Endodermal cell (in vitro differentiated cells): ENCODE measurements around the gene ANXA9. TPM values are rescaled to one million over a fixed set of nuclear protein-coding genes. Genes with fewer than 3 reads are reported as not detected.

Experiments
- DNase-seq: peaks from one replicate; pipeline ENCODE4 v3.0.0-alpha.2; 2017
- H3K27ac ChIP-seq: 2 replicates; pipeline ENCODE4 v1.5.1; 2013; ENCODE audit warnings: mild to moderate bottlenecking, low read depth, low read length, moderate library complexity
- H3K27me3 ChIP-seq: 2 replicates; pipeline ENCODE4 v1.6.1; 2013; ENCODE audit warnings: mild to moderate bottlenecking, low read length, moderate library complexity; ENCODE audit not compliant: insufficient read depth, control insufficient read depth, poor library complexity, severe bottlenecking
- H3K36me3 ChIP-seq: 2 replicates; pipeline ENCODE4 v1.7.0; 2013; ENCODE audit warnings: mild to moderate bottlenecking, low read length, moderate library complexity; ENCODE audit not compliant: control insufficient read depth, insufficient read depth
- H3K4me1 ChIP-seq: one replicate; pipeline ENCODE4 v1.7.0; 2013; ENCODE audit warnings: low read length; ENCODE audit not compliant: control insufficient read depth, insufficient read depth
- H3K4me3 ChIP-seq: 2 replicates; pipeline ENCODE4 v1.5.1; 2013; ENCODE audit warnings: mild to moderate bottlenecking, low read length, moderate library complexity
- H3K9ac ChIP-seq: 2 replicates; pipeline ENCODE4 v1.6.1; 2013; ENCODE audit warnings: mild to moderate bottlenecking, low read length, moderate library complexity; ENCODE audit not compliant: poor library complexity, severe bottlenecking; ENCODE audit errors: extremely low read depth
- H3K9me3 ChIP-seq: 2 replicates; pipeline ENCODE4 v1.6.1; 2013; ENCODE audit warnings: mild to moderate bottlenecking, low read length, moderate library complexity; ENCODE audit not compliant: control insufficient read depth
- H3K27ac Mint-ChIP-seq: 2 replicates; pipeline ENCODE4 v1.8.0; 2020; ENCODE audit warnings: mixed read lengths
- H3K27me3 Mint-ChIP-seq: 2 replicates; pipeline ENCODE4 v1.8.0; 2021; ENCODE audit warnings: mild to moderate bottlenecking, mixed read lengths; ENCODE audit not compliant: insufficient read depth
- H3K36me3 Mint-ChIP-seq: 2 replicates; pipeline ENCODE4 v1.8.0; 2020; ENCODE audit warnings: low read depth, mixed read lengths
- H3K4me1 Mint-ChIP-seq: 2 replicates; pipeline ENCODE4 v1.8.0; 2020; ENCODE audit warnings: mixed read lengths
- H3K4me3 Mint-ChIP-seq: 2 replicates; pipeline ENCODE4 v1.8.0; 2020; ENCODE audit warnings: mild to moderate bottlenecking, moderate library complexity, mixed read lengths
- H3K9me3 Mint-ChIP-seq: 2 replicates; pipeline ENCODE4 v1.8.0; 2020; ENCODE audit warnings: mild to moderate bottlenecking, mixed read lengths
- WGBS, 2 experiments: methylation state at CpG; one replicate each; pipeline versions ENCODE4 v1.1.5 to v1.1.7; 2013; ENCODE audit warnings: missing lambda C conversion rate in 2 of 2, mixed read lengths in 1 of 2; ENCODE audit not compliant: insufficient coverage in 1 of 2, insufficient read length in 1 of 2; 5-methylcytosine and 5-hydroxymethylcytosine counted together
- total RNA-seq, 2 donors: library from RNA; stranded (reverse); fragmentation: NEBNext Ultra II Directional in 1 of 2; extraction: Animal tissue kit (Norgen Biotek cat#: 25700) in 1 of 2; gene quantifications; 2 replicates in 1 of 2; 3 replicates in 1 of 2; pipeline ENCODE4 v1.2.1, GENCODE V29; 2021
- TF ChIP-seq, protein P1 (sequence below): fragments of 200-600 bp; sonication (generic); conservative IDR thresholded peaks from 2 replicates; pipeline ENCODE4 v1.5.0; 2021; ENCODE audit warnings: antibody characterized with exemption, mild to moderate bottlenecking

The ANXA9 gene
- total RNA-seq, 2 donors from 2014 or later, result not detected

DNA sequence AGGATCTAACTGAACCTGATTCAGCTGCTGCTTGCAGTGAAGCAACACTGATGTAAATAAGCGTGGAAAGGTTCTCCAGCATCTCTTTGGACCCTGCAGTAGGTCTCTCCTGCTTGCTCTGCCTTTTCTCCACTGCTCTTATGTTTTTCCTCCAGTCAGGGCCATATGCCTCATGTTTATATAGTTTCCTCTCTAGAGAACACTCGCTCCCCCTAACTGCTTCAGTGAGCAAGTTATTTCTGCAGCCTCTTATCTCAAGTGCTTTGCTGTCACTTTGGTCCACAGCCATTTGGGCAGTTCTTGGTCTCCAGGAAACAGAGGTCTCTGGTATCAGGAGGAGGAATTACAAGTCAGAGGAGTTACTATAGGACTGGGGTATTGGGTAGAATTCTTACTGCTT is 31.4 kb downstream of the ANXA9 start:
- H3K9me3 ChIP-seq, result no peaks in the 10 kb centered on the region
- 87 to 92% methylated on average over 2 of the region's 2 CpGs for WGBS, 2 experiments
- no peaks in the 10 kb centered on the region for H3K9me3 Mint-ChIP-seq
- no peak overlapping the region for H3K27ac ChIP-seq
- no peak for DNase-seq
- H3K27me3 ChIP-seq, result no peaks in the 10 kb centered on the region
- TF ChIP-seq, protein P1, sequence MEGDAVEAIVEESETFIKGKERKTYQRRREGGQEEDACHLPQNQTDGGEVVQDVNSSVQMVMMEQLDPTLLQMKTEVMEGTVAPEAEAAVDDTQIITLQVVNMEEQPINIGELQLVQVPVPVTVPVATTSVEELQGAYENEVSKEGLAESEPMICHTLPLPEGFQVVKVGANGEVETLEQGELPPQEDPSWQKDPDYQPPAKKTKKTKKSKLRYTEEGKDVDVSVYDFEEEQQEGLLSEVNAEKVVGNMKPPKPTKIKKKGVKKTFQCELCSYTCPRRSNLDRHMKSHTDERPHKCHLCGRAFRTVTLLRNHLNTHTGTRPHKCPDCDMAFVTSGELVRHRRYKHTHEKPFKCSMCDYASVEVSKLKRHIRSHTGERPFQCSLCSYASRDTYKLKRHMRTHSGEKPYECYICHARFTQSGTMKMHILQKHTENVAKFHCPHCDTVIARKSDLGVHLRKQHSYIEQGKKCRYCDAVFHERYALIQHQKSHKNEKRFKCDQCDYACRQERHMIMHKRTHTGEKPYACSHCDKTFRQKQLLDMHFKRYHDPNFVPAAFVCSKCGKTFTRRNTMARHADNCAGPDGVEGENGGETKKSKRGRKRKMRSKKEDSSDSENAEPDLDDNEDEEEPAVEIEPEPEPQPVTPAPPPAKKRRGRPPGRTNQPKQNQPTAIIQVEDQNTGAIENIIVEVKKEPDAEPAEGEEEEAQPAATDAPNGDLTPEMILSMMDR, result no peak
- no peaks in the 10 kb centered on the region for H3K36me3 ChIP-seq
- H3K27ac Mint-ChIP-seq, result no peak overlapping the region
- H3K9ac ChIP-seq, result no peak overlapping the region
- H3K27me3 Mint-ChIP-seq, result no peaks in the 10 kb centered on the region
- no peak overlapping the region for H3K4me3 Mint-ChIP-seq
- peaks cover 4% of the 10 kb centered on the region for H3K36me3 Mint-ChIP-seq
- peaks cover 7% of the 10 kb centered on the region for H3K4me1 Mint-ChIP-seq
- peaks cover 6% of the 10 kb centered on the region for H3K4me1 ChIP-seq
- no peak overlapping the region for H3K4me3 ChIP-seq

DNA sequence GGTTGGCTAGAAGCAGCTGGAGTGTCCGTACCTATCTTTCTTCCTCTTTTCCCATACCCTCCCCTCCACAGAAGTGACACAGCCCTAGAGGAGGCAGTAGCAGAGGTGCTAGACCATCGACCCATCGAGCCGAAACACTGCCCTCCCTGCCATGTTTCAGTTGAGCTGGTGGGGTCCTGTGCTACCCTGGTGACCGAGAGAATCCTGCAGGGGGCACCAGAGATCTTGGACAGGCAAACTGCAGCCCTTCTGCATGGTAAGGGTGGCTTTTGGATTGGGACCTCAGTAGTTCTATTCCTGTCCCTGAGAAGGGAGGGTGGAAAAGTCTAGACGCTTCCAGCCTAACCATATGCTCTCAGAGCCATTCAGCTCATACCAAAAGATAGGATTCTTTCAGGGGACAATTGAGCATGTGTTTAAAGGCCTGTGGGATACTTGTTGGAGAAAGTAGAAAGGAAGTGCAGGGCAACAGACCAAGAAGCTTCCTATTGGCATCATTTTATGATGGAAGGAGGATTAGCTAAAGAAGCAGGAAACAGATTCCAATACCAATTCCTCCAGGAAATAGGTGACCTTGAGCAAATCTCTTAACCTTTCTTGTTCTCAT is 42.6 kb downstream of the ANXA9 start:
- Mint-ChIP-seq H3K36me3 (peaks cover 44% of the 10 kb centered on the region), H3K27me3 (no peaks in the 10 kb centered on the region), H3K9me3 (no peaks in the 10 kb centered on the region), H3K4me1 (peaks cover 2% of the 10 kb centered on the region), H3K27ac (peak overlapping the region; percentile 82), H3K4me3 (no peak overlapping the region)
- peaks cover 26% of the 10 kb centered on the region for H3K36me3 ChIP-seq
- H3K4me1 ChIP-seq, result no peaks in the 10 kb centered on the region
- H3K9ac ChIP-seq, result no peak overlapping the region
- H3K4me3 ChIP-seq, result no peak overlapping the region
- 35 to 55% methylated on average over 2 to 6 of the region's 6 CpGs for WGBS, 2 experiments
- H3K27ac ChIP-seq, result no peak overlapping the region
- peak; percentile 98 for DNase-seq
- TF ChIP-seq, protein P1, result peak; percentile 91
- no peaks in the 10 kb centered on the region for H3K9me3 ChIP-seq
- H3K27me3 ChIP-seq, result no peaks in the 10 kb centered on the region

DNA sequence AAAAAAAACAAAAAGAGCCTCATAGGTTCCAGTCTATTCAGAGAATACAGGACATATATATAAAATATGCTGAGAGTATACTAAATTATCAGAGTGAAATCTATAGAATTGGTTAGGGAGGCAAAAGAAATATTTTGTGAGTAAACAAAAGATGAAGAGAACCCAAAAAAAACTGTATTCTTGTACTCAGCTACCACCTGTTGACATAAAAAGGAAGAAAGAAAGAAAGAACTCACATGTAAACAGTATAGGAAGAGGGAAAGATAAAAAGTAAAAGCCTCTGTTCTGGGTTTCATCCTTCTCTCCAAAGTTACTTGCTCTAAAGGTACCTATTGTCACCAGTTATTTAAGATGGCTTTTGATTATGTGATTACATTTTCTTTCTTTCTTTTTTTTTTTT is 44.4 kb downstream of the ANXA9 start:
- H3K4me3 Mint-ChIP-seq, result no peak overlapping the region

More for the DNA sequence above, 44.4 kb downstream of the ANXA9 start:
- TF ChIP-seq, protein P1, result no peak
- no peaks in the 10 kb centered on the region for H3K9me3 ChIP-seq
- H3K4me1 ChIP-seq, result no peaks in the 10 kb centered on the region
- no peak for DNase-seq
- H3K4me3 ChIP-seq, result no peak overlapping the region
- no peaks in the 10 kb centered on the region for H3K27me3 ChIP-seq
- no peak overlapping the region for H3K27ac Mint-ChIP-seq
- peaks cover 21% of the 10 kb centered on the region for H3K36me3 ChIP-seq
- H3K9ac ChIP-seq, result no peak overlapping the region
- peaks cover 2% of the 10 kb centered on the region for H3K4me1 Mint-ChIP-seq
- no peaks in the 10 kb centered on the region for H3K9me3 Mint-ChIP-seq
- H3K36me3 Mint-ChIP-seq, result peaks cover 48% of the 10 kb centered on the region
- no peak overlapping the region for H3K27ac ChIP-seq
- H3K27me3 Mint-ChIP-seq, result no peaks in the 10 kb centered on the region
